BLaER1 treated with 17β-estradiol and CSF1 and Interleukin-3, amounts not matched to agents 10 nM and 100 nM (cell line): ENCODE measurements around the gene LOXL1.

Experiments
- H3K27ac ChIP-seq, 11 experiments: shearing (Covaris generic); formaldehyde crosslinking; 2 replicates each; pipeline ENCODE4 v1.8.1; 2022
- H3K27me3 ChIP-seq, 11 experiments: shearing (Covaris generic); formaldehyde crosslinking; 2 replicates each; pipeline ENCODE4 v1.8.1; 2022
- H3K36me3 ChIP-seq, 11 experiments: shearing (Covaris generic); formaldehyde crosslinking; 2 replicates each; pipeline ENCODE4 v1.8.1; 2022
- H3K4me1 ChIP-seq, 10 experiments: shearing (Covaris generic); formaldehyde crosslinking; 2 replicates each; pipeline ENCODE4 v1.8.1; 2022
- H3K4me2 ChIP-seq, 11 experiments: shearing (Covaris generic); formaldehyde crosslinking; 2 replicates each; pipeline ENCODE4 v1.8.1; 2022
- H3K4me3 ChIP-seq, 10 experiments: shearing (Covaris generic); formaldehyde crosslinking; 2 replicates each; pipeline ENCODE4 v1.8.1; 2022
- H3K9ac ChIP-seq, 11 experiments: shearing (Covaris generic); formaldehyde crosslinking; 2 replicates each; pipeline ENCODE4 v1.8.1; 2022
- H3K9me3 ChIP-seq, 11 experiments: shearing (Covaris generic); formaldehyde crosslinking; replicated peaks in 1 of 11; 2 replicates each; pipeline ENCODE4 v1.8.1; 2022
- H4K20me1 ChIP-seq, 11 experiments: shearing (Covaris generic); formaldehyde crosslinking; 2 replicates each; pipeline ENCODE4 v1.8.1; 2022
- Cebpa-rat ChIP-seq, 11 experiments: shearing (Covaris generic); IDR thresholded peaks; 2 replicates each; pipeline ENCODE4 v1.8.1; 2022

Gene LOXL1

DNA sequence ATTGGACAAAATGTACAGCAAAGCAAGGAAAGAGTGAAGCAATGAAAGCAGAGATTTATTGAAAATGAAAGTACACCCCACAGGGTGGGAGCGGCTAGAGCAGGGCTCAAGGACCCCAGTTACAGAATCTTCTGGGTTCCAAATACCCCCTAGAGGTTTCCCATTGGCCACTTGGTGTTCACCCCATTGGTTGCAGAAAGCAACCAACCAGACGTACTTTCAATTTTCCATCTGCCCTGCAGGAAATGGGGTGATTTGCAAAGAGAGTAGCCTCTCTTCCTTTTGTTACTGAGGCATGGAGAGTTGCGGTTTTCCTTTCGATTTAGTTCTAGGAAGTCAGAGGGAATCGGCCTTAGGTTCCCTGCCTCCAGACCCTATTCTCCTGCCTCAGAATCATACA lies 70.7 kb downstream of the LOXL1 start:
- H3K36me3 ChIP-seq: peaks cover 30 to 45% (median 42%) of the 10 kb centered on the region in 11 experiments
- no peaks in the 10 kb centered on the region for H3K9me3 ChIP-seq
- no peak for TF ChIP-seq Cebpa-rat (IDR thresholded peaks at IDR 0.05)
- H4K20me1 ChIP-seq: peaks cover 22 to 59% (median 36%) of the 10 kb centered on the region in 11 experiments; a peak in 18 of 22 replicates
- peak overlapping the region in 10 of 11 experiments; percentile 38 to 90 (median 83); a peak in 19 of 22 replicates for H3K27ac ChIP-seq
- peak overlapping the region; percentile 82 to 92 (median 89); a peak in 21 of 22 replicates for H3K9ac ChIP-seq
- H3K4me3 ChIP-seq: peak overlapping the region; percentile 76 to 96 (median 84)
- peak overlapping the region; percentile 79 to 100 (median 97) for H3K4me2 ChIP-seq
- H3K4me1 ChIP-seq: peaks cover 57 to 75% (median 67%) of the 10 kb centered on the region in 10 experiments
- H3K27me3 ChIP-seq: no peaks in the 10 kb centered on the region

DNA sequence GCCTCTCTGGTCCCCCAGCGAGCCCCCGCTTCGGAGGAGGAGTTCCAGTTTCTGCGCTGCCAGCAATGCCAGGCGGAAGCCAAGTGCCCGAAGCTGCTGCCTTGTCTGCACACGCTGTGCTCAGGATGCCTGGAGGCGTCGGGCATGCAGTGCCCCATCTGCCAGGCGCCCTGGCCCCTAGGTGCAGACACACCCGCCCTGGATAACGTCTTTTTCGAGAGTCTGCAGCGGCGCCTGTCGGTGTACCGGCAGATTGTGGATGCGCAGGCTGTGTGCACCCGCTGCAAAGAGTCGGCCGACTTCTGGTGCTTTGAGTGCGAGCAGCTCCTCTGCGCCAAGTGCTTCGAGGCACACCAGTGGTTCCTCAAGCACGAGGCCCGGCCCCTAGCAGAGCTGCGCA lies 71.7 kb downstream of the LOXL1 start:
- H3K9ac ChIP-seq: peak overlapping the region in 3 of 11 experiments; percentile 14 to 91 (median 84); a peak in 4 of 22 replicates
- peak overlapping the region in 4 of 11 experiments; percentile 69 to 90 (median 86); a peak in 4 of 22 replicates for H3K27ac ChIP-seq
- peak overlapping the region; percentile 79 to 100 (median 97) for H3K4me2 ChIP-seq
- H3K9me3 ChIP-seq: peaks cover 3 to 8% (median 6%) of the 10 kb centered on the region in 11 experiments; a peak in 20 of 22 replicates
- H3K4me3 ChIP-seq: peak overlapping the region in 5 of 10 experiments; percentile 76 to 96 (median 89); a peak in 10 of 20 replicates
- H4K20me1 ChIP-seq: peaks cover 22 to 70% (median 36%) of the 10 kb centered on the region in 11 experiments; a peak in 18 of 22 replicates
- peaks cover 49 to 68% (median 59%) of the 10 kb centered on the region in 10 experiments for H3K4me1 ChIP-seq
- no peaks in the 10 kb centered on the region for H3K27me3 ChIP-seq
- no peak for TF ChIP-seq Cebpa-rat (IDR thresholded peaks at IDR 0.05)
- peaks cover 40 to 55% (median 53%) of the 10 kb centered on the region in 11 experiments for H3K36me3 ChIP-seq
